Neural cell (in vitro differentiated cells): Measurements from ENCODE around the gene OSBPL9. TPM values are rescaled to one million over a fixed set of nuclear protein-coding genes. Genes with fewer than 3 reads are reported as not detected.

ENCODE experiments used
- H2AFZ ChIP-seq: fragments of 200-600, 300-800 bp; sonication (generic), shearing (Covaris generic); 2 replicates; pipeline ENCODE4 v1.6.0; 2014; ENCODE audit warnings: low read depth, mild to moderate bottlenecking, antibody characterized with exemption, low read length, moderate library complexity
- H3F3A ChIP-seq: fragments of 200-600 bp; shearing (Covaris generic); 2 replicates; pipeline ENCODE4 v1.6.1; 2016; ENCODE audit warnings: mild to moderate bottlenecking, moderate library complexity, mixed read lengths, antibody characterized with exemption, low read length; ENCODE audit not compliant: insufficient read depth, poor library complexity, severe bottlenecking
- H3K27ac ChIP-seq: fragments of 200-600, 300-800 bp; sonication (generic), shearing (Covaris generic); 2 replicates; pipeline ENCODE4 v1.5.1; 2014; ENCODE audit warnings: mild to moderate bottlenecking, low read length, moderate library complexity
- H3K27me3 ChIP-seq: fragments of 300-800, 200-600 bp; sonication (generic), shearing (Covaris generic); 2 replicates; pipeline ENCODE4 v1.6.0; 2014; ENCODE audit warnings: mild to moderate bottlenecking, low read depth, low read length, moderate library complexity; ENCODE audit not compliant: insufficient read depth
- H3K36me3 ChIP-seq: fragments of 300-800, 200-600 bp; sonication (generic), shearing (Covaris generic); 2 replicates; pipeline ENCODE4 v1.5.1; 2014; ENCODE audit warnings: mild to moderate bottlenecking, antibody characterized with exemption, low read length, moderate library complexity; ENCODE audit not compliant: insufficient read depth
- H3K4me2 ChIP-seq: fragments of 300-800, 200-600 bp; sonication (generic), shearing (Covaris generic); 2 replicates; pipeline ENCODE4 v1.6.0; 2014; ENCODE audit warnings: mild to moderate bottlenecking, low read length
- H3K4me3 ChIP-seq: fragments of 300-800, 200-600 bp; sonication (generic), shearing (Covaris generic); 2 replicates; pipeline ENCODE4 v1.5.1; 2014; ENCODE audit warnings: mild to moderate bottlenecking, low read length, moderate library complexity
- H3K79me2 ChIP-seq: fragments of 200-600 bp; shearing (Covaris generic); replicated peaks from 2 replicates; pipeline ENCODE4 v1.6.0; 2014; ENCODE audit warnings: mild to moderate bottlenecking, low read length, moderate library complexity; ENCODE audit not compliant: insufficient read depth
- H3K9ac ChIP-seq: fragments of 300-800, 200-600 bp; sonication (generic), shearing (Covaris generic); 2 replicates; pipeline ENCODE4 v1.6.1; 2016; ENCODE audit warnings: mild to moderate bottlenecking, low read length, mixed read lengths
- H3K9me2 ChIP-seq: fragments of 200-600 bp; shearing (Covaris generic); 2 replicates; pipeline ENCODE4 v1.6.1; 2016; ENCODE audit warnings: mild to moderate bottlenecking, low read length, mixed read lengths; ENCODE audit not compliant: insufficient read depth
- H3K9me3 ChIP-seq: fragments of 200-600, 300-800 bp; sonication (generic), shearing (Covaris generic); 2 replicates; pipeline ENCODE4 v1.6.1; 2016; ENCODE audit warnings: mild to moderate bottlenecking, mixed run types, low read length, moderate library complexity, mixed read lengths
- H4K20me1 ChIP-seq: fragments of 200-600 bp; shearing (Covaris generic); 2 replicates; pipeline ENCODE4 v1.6.1; 2016; ENCODE audit warnings: mild to moderate bottlenecking, mixed run types; ENCODE audit not compliant: insufficient read depth
- EP300 ChIP-seq: fragments of 450-650 bp; conservative IDR thresholded peaks from 2 replicates; pipeline ENCODE4 v1.6.1; 2014; ENCODE audit warnings: antibody characterized with exemption, mild to moderate bottlenecking, moderate library complexity; ENCODE audit not compliant: poor library complexity, severe bottlenecking
- EZH2 ChIP-seq: fragments of 200-600, 300-800 bp; shearing (Covaris generic), sonication (generic); IDR thresholded peaks from 2 replicates; pipeline ENCODE4 v1.6.1; 2014; ENCODE audit warnings: antibody characterized with exemption, low read length, borderline replicate concordance, mild to moderate bottlenecking; ENCODE audit not compliant: insufficient read depth, poor library complexity, severe bottlenecking
- MXI1 ChIP-seq: fragments of 450-650 bp; conservative IDR thresholded peaks from 2 replicates; pipeline ENCODE4 v1.6.1; 2014; ENCODE audit warnings: antibody characterized with exemption, mild to moderate bottlenecking; ENCODE audit not compliant: poor library complexity, severe bottlenecking
- POLR2AphosphoS5 ChIP-seq: IDR thresholded peaks from 2 replicates; pipeline ENCODE4 v1.6.1; 2012
- RAD21 ChIP-seq: fragments of 450-650 bp; conservative IDR thresholded peaks from 2 replicates; pipeline ENCODE4 v1.6.1; 2014; ENCODE audit warnings: antibody characterized with exemption, mild to moderate bottlenecking, moderate library complexity
- REST ChIP-seq: IDR thresholded peaks from 2 replicates; pipeline ENCODE4 v1.6.1; 2012; ENCODE audit warnings: borderline replicate concordance
- SMC3 ChIP-seq: fragments of 450-650 bp; conservative IDR thresholded peaks from 2 replicates; pipeline ENCODE4 v1.6.1; 2014; ENCODE audit warnings: antibody characterized with exemption, mild to moderate bottlenecking, moderate library complexity; ENCODE audit not compliant: poor library complexity
- TAF1 ChIP-seq: IDR thresholded peaks from 2 replicates; pipeline ENCODE4 v1.6.1; 2012; ENCODE audit warnings: low read depth
- polyA plus RNA-seq: library from polyadenylated mRNA; depleted of rRNA; stranded (reverse); fragments of >200 nt; gene quantifications from 2 replicates; pipeline ENCODE4 v1.2.3, GENCODE V29; 2014
- TF ChIP-seq, protein P1 (sequence below): fragments of 450-650 bp; IDR thresholded peaks from 2 replicates; pipeline ENCODE4 v1.5.1; 2014; ENCODE audit warnings: antibody characterized with exemption, mild to moderate bottlenecking, moderate library complexity; ENCODE audit not compliant: poor library complexity, severe bottlenecking

Gene OSBPL9
- polyA plus RNA-seq, 1 donor from 2014 or later, result 117 TPM

- no peaks in the 10 kb centered on the region for H3F3A ChIP-seq
- H3K9ac ChIP-seq, result no peak overlapping the region
- no peak overlapping the region for H2AFZ ChIP-seq
- no peak overlapping the region for H3K27ac ChIP-seq
- no peak for TF ChIP-seq SMC3
- no peak for TF ChIP-seq POLR2AphosphoS5
- TF ChIP-seq EP300, result no peak
- no peak for TF ChIP-seq MXI1
- TF ChIP-seq, protein P1, sequence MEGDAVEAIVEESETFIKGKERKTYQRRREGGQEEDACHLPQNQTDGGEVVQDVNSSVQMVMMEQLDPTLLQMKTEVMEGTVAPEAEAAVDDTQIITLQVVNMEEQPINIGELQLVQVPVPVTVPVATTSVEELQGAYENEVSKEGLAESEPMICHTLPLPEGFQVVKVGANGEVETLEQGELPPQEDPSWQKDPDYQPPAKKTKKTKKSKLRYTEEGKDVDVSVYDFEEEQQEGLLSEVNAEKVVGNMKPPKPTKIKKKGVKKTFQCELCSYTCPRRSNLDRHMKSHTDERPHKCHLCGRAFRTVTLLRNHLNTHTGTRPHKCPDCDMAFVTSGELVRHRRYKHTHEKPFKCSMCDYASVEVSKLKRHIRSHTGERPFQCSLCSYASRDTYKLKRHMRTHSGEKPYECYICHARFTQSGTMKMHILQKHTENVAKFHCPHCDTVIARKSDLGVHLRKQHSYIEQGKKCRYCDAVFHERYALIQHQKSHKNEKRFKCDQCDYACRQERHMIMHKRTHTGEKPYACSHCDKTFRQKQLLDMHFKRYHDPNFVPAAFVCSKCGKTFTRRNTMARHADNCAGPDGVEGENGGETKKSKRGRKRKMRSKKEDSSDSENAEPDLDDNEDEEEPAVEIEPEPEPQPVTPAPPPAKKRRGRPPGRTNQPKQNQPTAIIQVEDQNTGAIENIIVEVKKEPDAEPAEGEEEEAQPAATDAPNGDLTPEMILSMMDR, result no peak
- TF ChIP-seq RAD21, result no peak
- no peaks in the 10 kb centered on the region for H3K36me3 ChIP-seq
- H3K27me3 ChIP-seq, result no peaks in the 10 kb centered on the region
- H3K4me3 ChIP-seq, result no peak overlapping the region
- H3K9me2 ChIP-seq, result no peaks in the 10 kb centered on the region
- no peaks in the 10 kb centered on the region for H4K20me1 ChIP-seq
- H3K79me2 ChIP-seq, result peaks cover 46% of the 10 kb centered on the region
- H3K4me2 ChIP-seq, result no peak overlapping the region
- no peaks in the 10 kb centered on the region for H3K9me3 ChIP-seq
These were observed 12.1 kb downstream of the OSBPL9 start for GRCh38 chr1:51628715-51629590.

DNA sequence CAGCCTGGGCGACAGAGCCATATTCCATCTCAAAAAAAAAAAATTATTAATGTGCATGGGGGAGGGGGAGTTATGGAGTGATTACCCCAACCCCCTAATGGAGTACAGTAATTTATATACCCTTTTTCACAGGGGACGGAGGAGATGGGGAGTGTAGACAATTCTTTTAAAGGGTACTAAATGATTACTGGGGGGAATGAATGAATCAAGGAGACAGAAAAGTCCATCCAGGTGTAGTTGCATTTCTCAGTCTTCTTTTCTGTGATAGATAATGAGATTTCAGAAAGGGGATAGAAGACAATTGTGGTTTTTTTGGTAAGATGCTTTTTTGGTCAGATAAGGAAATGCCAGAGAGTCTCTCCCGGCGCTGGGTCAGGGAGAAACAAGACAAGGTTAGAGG is 13.0 kb downstream of the OSBPL9 start:
- no peaks in the 10 kb centered on the region for H3F3A ChIP-seq
- H3K9me3 ChIP-seq, result no peaks in the 10 kb centered on the region
- no peaks in the 10 kb centered on the region for H3K36me3 ChIP-seq
- H3K9ac ChIP-seq, result no peak overlapping the region
- H3K27ac ChIP-seq, result no peak overlapping the region
- no peaks in the 10 kb centered on the region for H3K27me3 ChIP-seq
- no peak overlapping the region for H3K4me2 ChIP-seq
- H4K20me1 ChIP-seq, result no peaks in the 10 kb centered on the region
- H2AFZ ChIP-seq, result no peak overlapping the region
- H3K9me2 ChIP-seq, result no peaks in the 10 kb centered on the region
- H3K79me2 ChIP-seq, result peaks cover 46% of the 10 kb centered on the region
- H3K4me3 ChIP-seq, result no peak overlapping the region
- no peak for TF ChIP-seq RAD21
- no peak for TF ChIP-seq TAF1
- no peak for TF ChIP-seq REST
- TF ChIP-seq, protein P1, result no peak
- no peak for TF ChIP-seq EZH2
- TF ChIP-seq EP300, result no peak
